GM23338 (cell line): ENCODE results near the gene SLC35A2.

Experiments
- CTCF ChIP-seq, 2 experiments: fragments of 200-600 bp in 1 of 2; sonication (generic) in 1 of 2; conservative IDR thresholded peaks; 2 replicates each; pipeline versions ENCODE4 v1.5.1 to v1.6.1; 2016 to 2017; ENCODE audit warnings: antibody characterized with exemption in 2 of 2, low read depth in 2 of 2, mild to moderate bottlenecking in 2 of 2, moderate library complexity in 1 of 2
- TF ChIP-seq, protein P1 (sequence below): fragments of 250-450 bp; sonication (Bioruptor Pico); IDR thresholded peaks from 2 replicates; pipeline ENCODE4 v1.5.0; 2020; ENCODE audit warnings: mild to moderate bottlenecking, moderate library complexity

DNA sequence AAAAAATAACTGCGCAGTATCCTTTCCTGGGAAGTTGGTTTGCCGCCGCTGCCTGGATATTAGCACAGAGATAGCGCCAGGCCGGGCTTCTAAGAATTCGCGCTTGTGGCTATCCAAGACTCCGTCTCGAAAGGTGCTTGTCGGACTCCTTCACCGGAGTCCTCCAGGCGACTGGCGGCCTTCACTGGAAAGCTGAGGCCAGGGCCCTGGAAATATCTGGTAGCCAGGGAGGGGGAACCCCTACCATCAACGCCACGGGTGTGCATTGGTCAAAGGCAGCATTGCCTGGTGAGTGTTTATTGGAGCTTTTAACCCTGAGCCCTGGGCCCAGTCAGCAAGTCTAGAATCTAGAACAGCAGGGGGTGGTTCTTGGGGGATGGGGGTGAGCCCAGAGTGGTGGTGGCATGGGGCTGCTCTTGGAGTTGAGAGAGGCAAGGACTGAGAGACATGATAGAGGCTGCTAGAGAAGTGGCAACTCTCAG is 8.0 kb upstream of the SLC35A2 start:
- TF ChIP-seq CTCF (conservative IDR thresholded peaks at IDR 0.05; ENCODE audit: low read depth in 2 of 2): no peak
- TF ChIP-seq, protein P1, sequence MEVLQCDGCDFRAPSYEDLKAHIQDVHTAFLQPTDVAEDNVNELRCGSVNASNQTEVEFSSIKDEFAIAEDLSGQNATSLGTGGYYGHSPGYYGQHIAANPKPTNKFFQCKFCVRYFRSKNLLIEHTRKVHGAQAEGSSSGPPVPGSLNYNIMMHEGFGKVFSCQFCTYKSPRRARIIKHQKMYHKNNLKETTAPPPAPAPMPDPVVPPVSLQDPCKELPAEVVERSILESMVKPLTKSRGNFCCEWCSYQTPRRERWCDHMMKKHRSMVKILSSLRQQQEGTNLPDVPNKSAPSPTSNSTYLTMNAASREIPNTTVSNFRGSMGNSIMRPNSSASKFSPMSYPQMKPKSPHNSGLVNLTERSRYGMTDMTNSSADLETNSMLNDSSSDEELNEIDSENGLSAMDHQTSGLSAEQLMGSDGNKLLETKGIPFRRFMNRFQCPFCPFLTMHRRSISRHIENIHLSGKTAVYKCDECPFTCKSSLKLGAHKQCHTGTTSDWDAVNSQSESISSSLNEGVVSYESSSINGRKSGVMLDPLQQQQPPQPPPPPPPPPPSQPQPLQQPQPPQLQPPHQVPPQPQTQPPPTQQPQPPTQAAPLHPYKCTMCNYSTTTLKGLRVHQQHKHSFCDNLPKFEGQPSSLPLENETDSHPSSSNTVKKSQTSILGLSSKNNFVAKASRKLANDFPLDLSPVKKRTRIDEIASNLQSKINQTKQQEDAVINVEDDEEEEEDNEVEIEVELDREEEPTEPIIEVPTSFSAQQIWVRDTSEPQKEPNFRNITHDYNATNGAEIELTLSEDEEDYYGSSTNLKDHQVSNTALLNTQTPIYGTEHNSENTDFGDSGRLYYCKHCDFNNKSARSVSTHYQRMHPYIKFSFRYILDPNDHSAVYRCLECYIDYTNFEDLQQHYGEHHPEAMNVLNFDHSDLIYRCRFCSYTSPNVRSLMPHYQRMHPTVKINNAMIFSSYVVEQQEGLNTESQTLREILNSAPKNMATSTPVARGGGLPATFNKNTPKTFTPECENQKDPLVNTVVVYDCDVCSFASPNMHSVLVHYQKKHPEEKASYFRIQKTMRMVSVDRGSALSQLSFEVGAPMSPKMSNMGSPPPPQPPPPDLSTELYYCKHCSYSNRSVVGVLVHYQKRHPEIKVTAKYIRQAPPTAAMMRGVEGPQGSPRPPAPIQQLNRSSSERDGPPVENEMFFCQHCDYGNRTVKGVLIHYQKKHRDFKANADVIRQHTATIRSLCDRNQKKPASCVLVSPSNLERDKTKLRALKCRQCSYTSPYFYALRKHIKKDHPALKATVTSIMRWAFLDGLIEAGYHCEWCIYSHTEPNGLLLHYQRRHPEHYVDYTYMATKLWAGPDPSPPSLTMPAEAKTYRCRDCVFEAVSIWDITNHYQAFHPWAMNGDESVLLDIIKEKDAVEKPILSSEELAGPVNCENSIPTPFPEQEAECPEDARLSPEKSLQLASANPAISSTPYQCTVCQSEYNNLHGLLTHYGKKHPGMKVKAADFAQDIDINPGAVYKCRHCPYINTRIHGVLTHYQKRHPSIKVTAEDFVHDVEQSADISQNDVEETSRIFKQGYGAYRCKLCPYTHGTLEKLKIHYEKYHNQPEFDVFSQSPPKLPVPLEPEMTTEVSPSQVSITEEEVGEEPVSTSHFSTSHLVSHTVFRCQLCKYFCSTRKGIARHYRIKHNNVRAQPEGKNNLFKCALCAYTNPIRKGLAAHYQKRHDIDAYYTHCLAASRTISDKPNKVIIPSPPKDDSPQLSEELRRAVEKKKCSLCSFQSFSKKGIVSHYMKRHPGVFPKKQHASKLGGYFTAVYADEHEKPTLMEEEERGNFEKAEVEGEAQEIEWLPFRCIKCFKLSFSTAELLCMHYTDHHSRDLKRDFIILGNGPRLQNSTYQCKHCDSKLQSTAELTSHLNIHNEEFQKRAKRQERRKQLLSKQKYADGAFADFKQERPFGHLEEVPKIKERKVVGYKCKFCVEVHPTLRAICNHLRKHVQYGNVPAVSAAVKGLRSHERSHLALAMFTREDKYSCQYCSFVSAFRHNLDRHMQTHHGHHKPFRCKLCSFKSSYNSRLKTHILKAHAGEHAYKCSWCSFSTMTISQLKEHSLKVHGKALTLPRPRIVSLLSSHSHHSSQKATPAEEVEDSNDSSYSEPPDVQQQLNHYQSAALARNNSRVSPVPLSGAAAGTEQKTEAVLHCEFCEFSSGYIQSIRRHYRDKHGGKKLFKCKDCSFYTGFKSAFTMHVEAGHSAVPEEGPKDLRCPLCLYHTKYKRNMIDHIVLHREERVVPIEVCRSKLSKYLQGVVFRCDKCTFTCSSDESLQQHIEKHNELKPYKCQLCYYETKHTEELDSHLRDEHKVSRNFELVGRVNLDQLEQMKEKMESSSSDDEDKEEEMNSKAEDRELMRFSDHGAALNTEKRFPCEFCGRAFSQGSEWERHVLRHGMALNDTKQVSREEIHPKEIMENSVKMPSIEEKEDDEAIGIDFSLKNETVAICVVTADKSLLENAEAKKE (CRISPR knock-in tag): no peak
